BE2C (cell line): ENCODE measurements around the gene IPO5.

Source experiments
- DNase-seq: peaks from one replicate; pipeline ENCODE4 v3.0.0-alpha.2; 2020
- H3K27me3 ChIP-seq: fragments of 250-450 bp; sonication (Bioruptor Pico); 2 replicates; pipeline ENCODE4 v1.5.1; 2020; ENCODE audit warnings: mild to moderate bottlenecking
- H3K36me3 ChIP-seq: fragments of 250-450 bp; sonication (Bioruptor Pico); 2 replicates; pipeline ENCODE4 v1.5.1; 2020; ENCODE audit warnings: mild to moderate bottlenecking
- H3K4me1 ChIP-seq: fragments of 250-450 bp; sonication (Bioruptor Pico); 2 replicates; pipeline ENCODE4 v1.5.1; 2020
- H3K4me3 ChIP-seq: 2 replicates; pipeline ENCODE4 v1.5.1; 2011; ENCODE audit warnings: low read depth, low read length
- H3K9me3 ChIP-seq: fragments of 250-450 bp; sonication (Bioruptor Pico); 2 replicates; pipeline ENCODE4 v1.5.1; 2020
- TF ChIP-seq, protein P1 (sequence below): IDR thresholded peaks from 2 replicates; pipeline ENCODE4 v1.5.1; 2012; ENCODE audit warnings: mild to moderate bottlenecking, low read depth, low read length

Gene IPO5

DNA sequence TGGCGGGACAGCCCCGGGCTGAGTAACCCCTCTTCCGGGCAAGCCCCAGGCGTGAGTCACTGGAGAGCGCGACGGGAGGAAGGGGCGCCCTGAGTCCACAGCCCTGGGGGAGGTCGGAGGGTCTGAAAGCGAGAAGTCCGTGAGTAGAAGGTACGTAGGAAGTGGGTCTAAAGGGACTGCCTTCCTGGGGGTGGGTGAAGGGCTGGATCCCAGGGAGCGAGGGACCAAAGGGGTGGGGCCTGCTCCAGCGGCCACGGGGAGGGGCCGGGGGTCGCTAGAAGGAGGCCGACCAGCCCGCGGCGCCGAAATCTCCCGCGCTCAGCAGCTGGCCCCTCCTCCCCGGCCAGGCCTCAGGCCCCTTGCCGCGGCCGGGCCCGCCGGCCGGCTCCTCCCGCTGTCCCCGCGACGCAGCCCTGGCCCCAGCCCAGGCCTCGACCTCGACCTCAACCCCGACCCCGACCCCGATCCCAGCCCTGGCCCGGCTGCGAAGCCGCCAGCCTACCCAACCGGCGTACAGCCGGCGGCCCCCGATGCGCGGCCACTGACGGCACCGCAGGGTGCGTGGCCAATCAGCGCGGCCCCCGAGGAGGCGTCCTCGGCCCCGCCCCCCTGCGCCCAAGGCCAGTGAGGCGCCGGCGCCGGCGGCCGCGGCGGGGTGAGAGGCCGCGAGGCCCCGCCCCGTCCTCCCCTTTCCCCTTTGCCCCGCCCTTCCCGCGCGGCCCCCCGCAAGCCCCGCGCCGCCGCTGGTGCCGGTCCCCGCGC lies 22.6 kb downstream of the IPO5 start:
- peak; percentile 96 for DNase-seq
- peaks cover 8% of the 10 kb centered on the region for H3K36me3 ChIP-seq
- H3K9me3 ChIP-seq = no peaks in the 10 kb centered on the region
- peak overlapping the region; percentile 94 for H3K4me3 ChIP-seq
- no peaks in the 10 kb centered on the region; the same call in 1 of the 2 replicates for H3K4me1 ChIP-seq
- TF ChIP-seq, protein P1, sequence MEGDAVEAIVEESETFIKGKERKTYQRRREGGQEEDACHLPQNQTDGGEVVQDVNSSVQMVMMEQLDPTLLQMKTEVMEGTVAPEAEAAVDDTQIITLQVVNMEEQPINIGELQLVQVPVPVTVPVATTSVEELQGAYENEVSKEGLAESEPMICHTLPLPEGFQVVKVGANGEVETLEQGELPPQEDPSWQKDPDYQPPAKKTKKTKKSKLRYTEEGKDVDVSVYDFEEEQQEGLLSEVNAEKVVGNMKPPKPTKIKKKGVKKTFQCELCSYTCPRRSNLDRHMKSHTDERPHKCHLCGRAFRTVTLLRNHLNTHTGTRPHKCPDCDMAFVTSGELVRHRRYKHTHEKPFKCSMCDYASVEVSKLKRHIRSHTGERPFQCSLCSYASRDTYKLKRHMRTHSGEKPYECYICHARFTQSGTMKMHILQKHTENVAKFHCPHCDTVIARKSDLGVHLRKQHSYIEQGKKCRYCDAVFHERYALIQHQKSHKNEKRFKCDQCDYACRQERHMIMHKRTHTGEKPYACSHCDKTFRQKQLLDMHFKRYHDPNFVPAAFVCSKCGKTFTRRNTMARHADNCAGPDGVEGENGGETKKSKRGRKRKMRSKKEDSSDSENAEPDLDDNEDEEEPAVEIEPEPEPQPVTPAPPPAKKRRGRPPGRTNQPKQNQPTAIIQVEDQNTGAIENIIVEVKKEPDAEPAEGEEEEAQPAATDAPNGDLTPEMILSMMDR = no peak
- no peaks in the 10 kb centered on the region for H3K27me3 ChIP-seq

DNA sequence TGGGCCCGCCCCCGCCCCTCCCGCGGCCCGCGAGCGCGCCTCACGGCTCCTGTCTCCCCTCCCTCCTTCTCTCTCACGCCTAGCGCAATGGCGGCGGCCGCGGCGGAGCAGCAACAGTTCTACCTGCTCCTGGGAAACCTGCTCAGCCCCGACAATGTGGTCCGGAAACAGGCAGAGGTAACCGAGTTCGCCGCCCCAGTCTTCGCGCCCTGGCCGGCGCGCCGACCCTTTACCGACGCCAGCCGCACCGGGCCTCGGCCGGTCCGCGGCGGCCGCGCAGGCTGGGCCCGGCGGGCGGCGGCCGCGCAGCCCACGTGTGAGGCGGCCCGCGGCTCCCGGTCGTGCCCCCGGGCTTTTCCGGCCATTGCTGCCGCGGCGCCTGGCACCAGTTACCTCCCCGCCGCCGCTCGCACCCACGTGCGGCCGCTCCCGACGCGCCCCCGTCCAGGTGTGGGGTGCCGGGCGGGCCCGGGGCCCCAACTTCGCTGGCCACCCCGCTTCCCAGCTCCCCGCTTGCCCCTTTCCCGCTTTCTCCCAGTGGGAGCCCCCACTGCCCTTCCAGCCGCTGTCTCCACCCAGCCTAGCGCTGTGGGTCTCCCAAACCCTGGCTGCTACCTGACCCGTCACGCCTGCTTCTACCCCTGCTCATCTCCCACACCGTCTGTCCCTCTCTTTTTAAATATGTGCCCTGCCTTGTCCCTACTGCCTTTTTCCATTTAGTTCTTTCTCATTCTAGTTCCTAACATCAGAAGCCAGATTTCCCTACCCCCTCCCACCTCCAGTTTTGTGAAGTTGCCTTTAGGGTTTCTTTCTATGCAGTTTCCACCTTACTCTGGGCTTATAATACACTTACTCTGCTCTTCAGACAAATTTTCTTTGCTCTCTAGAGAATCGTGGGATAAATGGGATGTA lies 23.4 kb downstream of the IPO5 start:
- Histone ChIP-seq H3K27me3 (no peaks in the 10 kb centered on the region), H3K9me3 (no peaks in the 10 kb centered on the region), H3K36me3 (peaks cover 10% of the 10 kb centered on the region), H3K4me1 (no peaks in the 10 kb centered on the region; the same call in 1 of the 2 replicates), H3K4me3 (peak overlapping the region; percentile 94)
- TF ChIP-seq, protein P1 = no peak
- peak; percentile 54 for DNase-seq

- DNase-seq = no peak
- Histone ChIP-seq H3K27me3 (no peaks in the 10 kb centered on the region), H3K36me3 (peaks cover 21% of the 10 kb centered on the region), H3K9me3 (no peaks in the 10 kb centered on the region), H3K4me1 (no peaks in the 10 kb centered on the region; the same call in 1 of the 2 replicates), H3K4me3 (peak overlapping the region; percentile 94)
- TF ChIP-seq, protein P1 = no peak
Observed at GRCh38 chr13:97977982-97978381, 24.5 kb downstream of the IPO5 start.

- no peak for DNase-seq
- Histone ChIP-seq H3K36me3 (peaks cover 28% of the 10 kb centered on the region), H3K4me3 (peak overlapping the region; percentile 94), H3K4me1 (no peaks in the 10 kb centered on the region; the same call in 1 of the 2 replicates), H3K9me3 (no peaks in the 10 kb centered on the region), H3K27me3 (no peaks in the 10 kb centered on the region)
- TF ChIP-seq, protein P1 = no peak
Observed at GRCh38 chr13:97978651-97979050, 25.2 kb downstream of the IPO5 start.

- Histone ChIP-seq H3K36me3 (peaks cover 28% of the 10 kb centered on the region), H3K9me3 (no peaks in the 10 kb centered on the region), H3K4me1 (no peaks in the 10 kb centered on the region; the same call in 1 of the 2 replicates), H3K4me3 (no peak overlapping the region), H3K27me3 (no peaks in the 10 kb centered on the region)
- TF ChIP-seq, protein P1 = no peak
- no peak for DNase-seq
Observed at GRCh38 chr13:97979051-97979450, 25.6 kb downstream of the IPO5 start.
